Stimulated activated CD4-positive, alpha-beta T cell treated with anti-CD3 and anti-CD28 coated beads, Interleukin-12 subunit alpha, Interleukin-12 subunit beta, amount 100 ng/mL, for 24 hours (primary cell): Measurements from ENCODE around the gene MYOG.

Source experiments
- DNase-seq, 2 experiments: peaks; one replicate each; pipeline ENCODE4 v3.0.0-alpha.2; 2020; ENCODE audit warnings: low read depth in 2 of 2

MYOG gene

GRCh38 chr1:203090421-203091198, 4.8 kb upstream of the MYOG start:
- no peak for DNase-seq

- no peak for DNase-seq
Observed at GRCh38 chr1:203089651-203090045, 3.8 kb upstream of the MYOG start.

GRCh38 chr1:203089001-203089650, 3.3 kb upstream of the MYOG start:
- no peak for DNase-seq

- no peak for DNase-seq
Observed at GRCh38 chr1:203088441-203088840, 2.6 kb upstream of the MYOG start.

GRCh38 chr1:203086992-203087763, 1.4 kb upstream of the MYOG start:
- DNase-seq: no peak

GRCh38 chr1:203084588-203085527, 954 bp downstream of the MYOG start:
- peak in 1 of 2 experiments; percentile 26 for DNase-seq

- DNase-seq: no peak
Observed at GRCh38 chr1:203083463-203083921, 2.3 kb downstream of the MYOG start.

- DNase-seq: no peak
Observed at GRCh38 chr1:203082571-203083462, 3.0 kb downstream of the MYOG start.

- DNase-seq: no peak
Observed at GRCh38 chr1:203082231-203082505, 3.6 kb downstream of the MYOG start.

- no peak for DNase-seq
Observed at GRCh38 chr1:203081465-203082230, 4.2 kb downstream of the MYOG start.

GRCh38 chr1:203080456-203080855, 5.4 kb downstream of the MYOG start:
- no peak for DNase-seq

GRCh38 chr1:203078478-203078877, 7.3 kb downstream of the MYOG start:
- no peak for DNase-seq

- no peak for DNase-seq
Observed at GRCh38 chr1:203077956-203078355, 7.9 kb downstream of the MYOG start.

GRCh38 chr1:203077367-203077766, 8.4 kb downstream of the MYOG start:
- no peak for DNase-seq

GRCh38 chr1:203076031-203076511, 9.7 kb downstream of the MYOG start:
- DNase-seq: no peak

GRCh38 chr1:203075236-203076030, 10.4 kb downstream of the MYOG start:
- no peak for DNase-seq

- no peak for DNase-seq
Observed at GRCh38 chr1:203074610-203075009, 11.2 kb downstream of the MYOG start.

GRCh38 chr1:203073469-203073868, 12.3 kb downstream of the MYOG start:
- DNase-seq: no peak

- no peak for DNase-seq
Observed at GRCh38 chr1:203072911-203073310, 12.9 kb downstream of the MYOG start.
